NCI-H128 (cell line): Measurements from ENCODE around the gene OR10D3.
"Not testable (repeated sequence)": the region's sequence is repeated elsewhere in the genome, so short reads cannot be mapped to it uniquely, and the experiment has no call there.

Source experiments
- DNase-seq: peaks from one replicate; lab custom pipeline; 2025; ENCODE audit not compliant: unreplicated experiment; lab: John Stamatoyannopoulos, UW

OR10D3 gene

GRCh38 chr11:124194293-124195188 lies 11.4 kb downstream of the OR10D3 start:
- no peak for DNase-seq

GRCh38 chr11:124195189-124195734 lies 12.1 kb downstream of the OR10D3 start:
- DNase-seq: no peak

- DNase-seq: no peak
Observed at GRCh38 chr11:124197999-124198398, 14.9 kb downstream of the OR10D3 start.

- no peak for DNase-seq
Observed at GRCh38 chr11:124198897-124199296, 15.8 kb downstream of the OR10D3 start.

GRCh38 chr11:124199702-124200101 lies 16.6 kb downstream of the OR10D3 start:
- DNase-seq: no peak

- DNase-seq: no peak
Observed at GRCh38 chr11:124200671-124201070, 17.5 kb downstream of the OR10D3 start.

- DNase-seq: no peak
Observed at GRCh38 chr11:124202951-124203350, 19.8 kb downstream of the OR10D3 start.

- no peak for DNase-seq
Observed at GRCh38 chr11:124204008-124204407, 20.9 kb downstream of the OR10D3 start.

- no peak for DNase-seq
Observed at GRCh38 chr11:124207102-124207792, 24.1 kb downstream of the OR10D3 start.

GRCh38 chr11:124209824-124210357 lies 26.7 kb downstream of the OR10D3 start:
- DNase-seq: no peak

- DNase-seq: no peak
Observed at GRCh38 chr11:124210421-124210820, 27.3 kb downstream of the OR10D3 start.

- no peak for DNase-seq
Observed at GRCh38 chr11:124211321-124211720, 28.2 kb downstream of the OR10D3 start.

GRCh38 chr11:124214027-124214426 lies 30.9 kb downstream of the OR10D3 start:
- DNase-seq: no peak

GRCh38 chr11:124219126-124219525 lies 36.0 kb downstream of the OR10D3 start:
- DNase-seq: no peak

GRCh38 chr11:124222407-124222806 lies 39.3 kb downstream of the OR10D3 start:
- DNase-seq: no peak

- DNase-seq: not testable (repeated sequence)
Observed at GRCh38 chr11:124224618-124225423, 41.7 kb downstream of the OR10D3 start.

GRCh38 chr11:124225471-124225870 lies 42.3 kb downstream of the OR10D3 start:
- DNase-seq: no peak

- no peak for DNase-seq
Observed at GRCh38 chr11:124233376-124233775, 50.2 kb downstream of the OR10D3 start.
